HepG2 (cell line): Measurements from ENCODE around the gene TCF7L2. TPM values are rescaled to one million over a fixed set of nuclear protein-coding genes. Genes with fewer than 3 reads are reported as not detected.

ENCODE experiments used
- BCL3 ChIP-seq: sonication (generic); formaldehyde crosslinking; IDR thresholded peaks from 2 replicates; pipeline ENCODE4 v1.5.1; 2020; ENCODE audit warnings: mild to moderate bottlenecking, missing genetic modification reagents, moderate library complexity
- CTCF ChIP-seq: sonication (generic); formaldehyde crosslinking; IDR thresholded peaks from 2 replicates; pipeline ENCODE4 v1.5.0; 2020; ENCODE audit warnings: mild to moderate bottlenecking, missing genetic modification reagents, moderate library complexity
- HNRNPK ChIP-seq: fragments of 200-400 bp; formaldehyde crosslinking; IDR thresholded peaks from 2 replicates; pipeline ENCODE4 v1.6.1; 2018; ENCODE audit warnings: low read length, low read depth, moderate library complexity, mild to moderate bottlenecking; ENCODE audit not compliant: poor library complexity, severe bottlenecking
- MXD1 ChIP-seq: sonication (generic); formaldehyde crosslinking; IDR thresholded peaks from 2 replicates; pipeline ENCODE4 v1.4.0; 2020; ENCODE audit warnings: mild to moderate bottlenecking, missing genetic modification reagents
- SALL2 ChIP-seq: sonication (generic); formaldehyde crosslinking; IDR thresholded peaks from 2 replicates; pipeline ENCODE4 v1.8.1; 2023; ENCODE audit warnings: mild to moderate bottlenecking, missing genetic modification reagents, inconsistent platforms
- SATB2 ChIP-seq: sonication (generic); formaldehyde crosslinking; IDR thresholded peaks from 2 replicates; pipeline ENCODE4 v1.5.0; 2020; ENCODE audit warnings: missing genetic modification reagents
- STAG1 ChIP-seq: sonication (generic); formaldehyde crosslinking; IDR thresholded peaks from 2 replicates; pipeline ENCODE4 v1.4.0; 2020; ENCODE audit warnings: missing genetic modification reagents
- ZNF362 ChIP-seq: sonication (generic); formaldehyde crosslinking; IDR thresholded peaks from 2 replicates; pipeline ENCODE4 v1.4.0; 2020; ENCODE audit warnings: missing genetic modification reagents, mild to moderate bottlenecking, borderline replicate concordance
- ZNF788 ChIP-seq: sonication (generic); formaldehyde crosslinking; IDR thresholded peaks from 2 replicates; pipeline ENCODE4 v1.5.0; 2020; ENCODE audit warnings: mild to moderate bottlenecking, missing genetic modification reagents, borderline replicate concordance
- polyA plus RNA-seq, 8 experiments: library from polyadenylated mRNA; depleted of rRNA in 3 of 8; stranded (reverse) in 7 of 8; unstranded in 1 of 8; fragments of >200 nt; fragmentation: Illumina TruSeq in 4 of 8; extraction: Trizol in 4 of 8; gene quantifications; 2 replicates each; pipeline versions ENCODE4 v1.2.1 to v1.2.3, GENCODE V29; 2011 to 2016; ENCODE audit warnings: low read depth in 4 of 8, missing spikeins in 1 of 8, mixed read lengths in 1 of 8; ENCODE audit not compliant: insufficient read depth in 1 of 8
- total RNA-seq, 5 experiments: library from RNA; depleted of rRNA; stranded (reverse); fragments of >200 nt; fragmentation: Illumina TruSeq; extraction: Trizol; gene quantifications; 2 replicates each; pipeline ENCODE4 v1.2.3, GENCODE V29; 2016; ENCODE audit warnings: low read depth in 1 of 5
- TF ChIP-seq, protein P1 (sequence below): sonication (generic); formaldehyde crosslinking; IDR thresholded peaks from 2 replicates; pipeline ENCODE4 v1.4.0; 2020; ENCODE audit warnings: missing genetic modification reagents
- TF ChIP-seq, protein P2 (sequence below): sonication (generic); formaldehyde crosslinking; conservative IDR thresholded peaks from 2 replicates; pipeline ENCODE4 v1.4.0; 2020; ENCODE audit warnings: missing genetic modification reagents
- TF ChIP-seq, protein P3 (sequence below): IDR thresholded peaks from 2 replicates; pipeline ENCODE4 v1.4.0; 2020; ENCODE audit warnings: mild to moderate bottlenecking, missing genetic modification reagents

The TCF7L2 gene
- total and polyA plus RNA-seq, 2 of the 13 experiments (the other 11 are each of a cell fraction or from before 2014, with no cell fraction given) = 3.9 to 13.7 TPM

GRCh38 chr10:113126229-113127201 lies 176.5 kb downstream of the TCF7L2 start (continued):
- TF ChIP-seq CTCF = peak; percentile 49
- TF ChIP-seq SATB2 (CRISPR knock-in tag) = no peak
- TF ChIP-seq, protein P1, sequence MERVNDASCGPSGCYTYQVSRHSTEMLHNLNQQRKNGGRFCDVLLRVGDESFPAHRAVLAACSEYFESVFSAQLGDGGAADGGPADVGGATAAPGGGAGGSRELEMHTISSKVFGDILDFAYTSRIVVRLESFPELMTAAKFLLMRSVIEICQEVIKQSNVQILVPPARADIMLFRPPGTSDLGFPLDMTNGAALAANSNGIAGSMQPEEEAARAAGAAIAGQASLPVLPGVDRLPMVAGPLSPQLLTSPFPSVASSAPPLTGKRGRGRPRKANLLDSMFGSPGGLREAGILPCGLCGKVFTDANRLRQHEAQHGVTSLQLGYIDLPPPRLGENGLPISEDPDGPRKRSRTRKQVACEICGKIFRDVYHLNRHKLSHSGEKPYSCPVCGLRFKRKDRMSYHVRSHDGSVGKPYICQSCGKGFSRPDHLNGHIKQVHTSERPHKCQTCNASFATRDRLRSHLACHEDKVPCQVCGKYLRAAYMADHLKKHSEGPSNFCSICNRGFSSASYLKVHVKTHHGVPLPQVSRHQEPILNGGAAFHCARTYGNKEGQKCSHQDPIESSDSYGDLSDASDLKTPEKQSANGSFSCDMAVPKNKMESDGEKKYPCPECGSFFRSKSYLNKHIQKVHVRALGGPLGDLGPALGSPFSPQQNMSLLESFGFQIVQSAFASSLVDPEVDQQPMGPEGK = 0 out of 2 replicates have a peak, but pooled peaks have one; percentile 22
- TF ChIP-seq, protein P2, sequence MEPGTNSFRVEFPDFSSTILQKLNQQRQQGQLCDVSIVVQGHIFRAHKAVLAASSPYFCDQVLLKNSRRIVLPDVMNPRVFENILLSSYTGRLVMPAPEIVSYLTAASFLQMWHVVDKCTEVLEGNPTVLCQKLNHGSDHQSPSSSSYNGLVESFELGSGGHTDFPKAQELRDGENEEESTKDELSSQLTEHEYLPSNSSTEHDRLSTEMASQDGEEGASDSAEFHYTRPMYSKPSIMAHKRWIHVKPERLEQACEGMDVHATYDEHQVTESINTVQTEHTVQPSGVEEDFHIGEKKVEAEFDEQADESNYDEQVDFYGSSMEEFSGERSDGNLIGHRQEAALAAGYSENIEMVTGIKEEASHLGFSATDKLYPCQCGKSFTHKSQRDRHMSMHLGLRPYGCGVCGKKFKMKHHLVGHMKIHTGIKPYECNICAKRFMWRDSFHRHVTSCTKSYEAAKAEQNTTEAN (CRISPR knock-in tag) = no peak
- TF ChIP-seq, protein P3, sequence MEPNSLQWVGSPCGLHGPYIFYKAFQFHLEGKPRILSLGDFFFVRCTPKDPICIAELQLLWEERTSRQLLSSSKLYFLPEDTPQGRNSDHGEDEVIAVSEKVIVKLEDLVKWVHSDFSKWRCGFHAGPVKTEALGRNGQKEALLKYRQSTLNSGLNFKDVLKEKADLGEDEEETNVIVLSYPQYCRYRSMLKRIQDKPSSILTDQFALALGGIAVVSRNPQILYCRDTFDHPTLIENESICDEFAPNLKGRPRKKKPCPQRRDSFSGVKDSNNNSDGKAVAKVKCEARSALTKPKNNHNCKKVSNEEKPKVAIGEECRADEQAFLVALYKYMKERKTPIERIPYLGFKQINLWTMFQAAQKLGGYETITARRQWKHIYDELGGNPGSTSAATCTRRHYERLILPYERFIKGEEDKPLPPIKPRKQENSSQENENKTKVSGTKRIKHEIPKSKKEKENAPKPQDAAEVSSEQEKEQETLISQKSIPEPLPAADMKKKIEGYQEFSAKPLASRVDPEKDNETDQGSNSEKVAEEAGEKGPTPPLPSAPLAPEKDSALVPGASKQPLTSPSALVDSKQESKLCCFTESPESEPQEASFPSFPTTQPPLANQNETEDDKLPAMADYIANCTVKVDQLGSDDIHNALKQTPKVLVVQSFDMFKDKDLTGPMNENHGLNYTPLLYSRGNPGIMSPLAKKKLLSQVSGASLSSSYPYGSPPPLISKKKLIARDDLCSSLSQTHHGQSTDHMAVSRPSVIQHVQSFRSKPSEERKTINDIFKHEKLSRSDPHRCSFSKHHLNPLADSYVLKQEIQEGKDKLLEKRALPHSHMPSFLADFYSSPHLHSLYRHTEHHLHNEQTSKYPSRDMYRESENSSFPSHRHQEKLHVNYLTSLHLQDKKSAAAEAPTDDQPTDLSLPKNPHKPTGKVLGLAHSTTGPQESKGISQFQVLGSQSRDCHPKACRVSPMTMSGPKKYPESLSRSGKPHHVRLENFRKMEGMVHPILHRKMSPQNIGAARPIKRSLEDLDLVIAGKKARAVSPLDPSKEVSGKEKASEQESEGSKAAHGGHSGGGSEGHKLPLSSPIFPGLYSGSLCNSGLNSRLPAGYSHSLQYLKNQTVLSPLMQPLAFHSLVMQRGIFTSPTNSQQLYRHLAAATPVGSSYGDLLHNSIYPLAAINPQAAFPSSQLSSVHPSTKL (CRISPR knock-in tag) = no peak
- peak; percentile 59 for TF ChIP-seq STAG1 (CRISPR knock-in tag)
- TF ChIP-seq SALL2 (CRISPR knock-in tag) = no peak
- TF ChIP-seq ZNF362 = no peak
- TF ChIP-seq HNRNPK = peak; percentile 44
- TF ChIP-seq BCL3 (CRISPR knock-in tag) = no peak
- no peak for TF ChIP-seq ZNF788 (CRISPR knock-in tag)
- TF ChIP-seq MXD1 = no peak
